NCI-H1092 (cell line): ENCODE measurements around the gene IZUMO1.
A peak's percentile ranks its signal among the peaks of the same experiment; 100 is the strongest.
"Not testable (repeated sequence)": the region's sequence is repeated elsewhere in the genome, so short reads cannot be mapped to it uniquely, and the experiment has no call there.

Experiments used
- DNase-seq: peaks from one replicate; lab custom pipeline; 2025; lab: John Stamatoyannopoulos, UW

The IZUMO1 gene

DNA sequence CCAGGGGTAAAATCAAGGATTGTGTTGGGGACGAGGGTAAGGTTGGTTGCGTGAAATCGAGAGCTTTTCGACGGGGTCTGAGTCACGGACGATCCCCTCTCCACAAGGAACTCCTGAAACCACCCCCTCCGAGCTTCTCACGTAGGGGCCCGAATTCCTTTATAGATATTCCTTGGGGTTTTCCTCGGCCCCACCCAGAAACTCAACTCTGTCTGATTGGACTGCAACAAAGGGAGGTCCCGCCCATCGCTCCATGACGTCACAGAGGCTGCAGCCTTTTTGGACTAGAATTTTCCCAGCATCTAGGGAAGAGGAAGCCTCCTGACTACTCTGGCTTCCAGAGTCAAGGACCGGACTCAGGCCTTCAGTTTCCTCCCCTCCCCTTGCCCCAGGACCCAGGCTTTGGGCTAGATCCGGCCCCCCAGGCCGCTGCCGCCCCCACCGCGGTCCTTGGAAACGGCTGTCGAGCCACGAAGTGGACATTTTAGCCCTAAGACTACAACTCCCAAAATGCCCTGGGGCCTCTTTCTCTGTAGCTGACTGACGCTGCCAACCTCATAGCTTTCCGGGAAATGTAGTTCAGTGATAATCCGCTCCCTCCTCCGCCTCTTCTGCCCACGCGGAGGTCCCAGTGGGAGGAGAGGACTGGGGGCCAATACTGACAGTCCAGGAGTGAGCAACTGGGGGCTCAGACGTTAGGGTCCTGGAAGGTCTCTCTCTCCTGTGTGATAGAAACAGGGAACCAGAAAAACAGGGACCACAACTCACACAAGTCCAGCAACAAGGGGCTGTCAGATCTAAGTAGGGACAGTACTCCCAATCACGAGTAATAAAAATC lies at the start of gene IZUMO1:
TSS of gene IZUMO1 (minus strand) at position 172 of the 838 bp plus-strand sequence. CDS start 1,050 bp downstream, outside the sequence.
- no peak for DNase-seq

- no peak for DNase-seq
Measured at GRCh38 chr19:48795685-48796070, 49.0 kb upstream of the IZUMO1 start.

DNA sequence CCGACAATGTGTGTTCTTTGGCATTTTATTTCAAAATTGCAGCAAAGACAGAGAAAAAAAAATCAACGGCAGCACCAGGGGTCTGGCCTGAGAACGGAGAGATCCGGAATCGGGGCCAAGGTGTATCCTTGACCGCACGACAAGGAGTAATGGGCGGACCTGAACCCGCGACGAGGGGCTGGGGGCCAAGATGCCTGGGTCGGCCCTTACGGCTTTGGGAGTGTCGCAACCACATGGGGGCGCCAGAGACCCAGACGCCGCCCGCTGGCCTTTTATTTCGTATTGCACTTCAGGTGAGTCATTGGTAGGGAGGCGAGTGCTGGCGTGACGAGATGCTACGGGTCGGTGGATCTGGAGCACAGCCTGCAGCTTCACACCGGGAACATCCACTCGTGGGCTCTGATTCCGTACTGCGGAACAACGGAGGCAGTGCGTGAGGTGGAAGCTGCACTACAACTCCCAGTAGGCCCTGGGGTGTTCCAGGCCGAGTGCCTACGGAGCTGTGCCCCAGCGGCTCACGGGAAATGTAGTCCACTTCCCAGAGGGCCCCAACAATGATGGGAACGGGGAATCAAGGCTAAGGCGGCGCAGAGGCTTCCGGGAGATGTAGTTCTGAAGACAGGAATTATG lies 48.5 kb upstream of the IZUMO1 start:
- peak; percentile 80 for DNase-seq

GRCh38 chr19:48794291-48794690 lies 47.6 kb upstream of the IZUMO1 start:
- DNase-seq, result no peak

DNA sequence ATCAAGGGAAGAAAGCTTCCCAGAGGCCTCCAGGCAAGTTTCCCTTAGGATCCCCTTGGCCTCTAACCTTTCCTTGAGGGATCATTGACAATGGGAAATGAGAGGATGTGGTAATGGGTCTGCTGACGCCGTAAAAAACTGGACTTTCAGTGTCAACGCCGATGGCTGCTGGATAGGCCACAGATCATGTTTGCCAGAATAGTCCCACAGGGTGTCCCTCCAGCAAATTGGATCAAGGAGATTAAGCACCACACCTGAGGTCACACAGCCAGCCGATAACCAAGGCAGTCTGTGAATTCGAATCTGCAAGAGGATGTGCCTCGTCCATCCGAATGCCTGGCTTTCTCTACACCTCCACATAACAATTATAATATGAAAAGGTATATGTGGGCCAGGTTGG lies 46.6 kb upstream of the IZUMO1 start:
- DNase-seq, result no peak

- DNase-seq, result not testable (repeated sequence)
Measured at GRCh38 chr19:48787331-48787730, 40.6 kb upstream of the IZUMO1 start.

GRCh38 chr19:48786422-48786821 lies 39.7 kb upstream of the IZUMO1 start:
- not testable (repeated sequence) for DNase-seq

- DNase-seq, result no peak
Measured at GRCh38 chr19:48784527-48784926, 37.8 kb upstream of the IZUMO1 start.

DNA sequence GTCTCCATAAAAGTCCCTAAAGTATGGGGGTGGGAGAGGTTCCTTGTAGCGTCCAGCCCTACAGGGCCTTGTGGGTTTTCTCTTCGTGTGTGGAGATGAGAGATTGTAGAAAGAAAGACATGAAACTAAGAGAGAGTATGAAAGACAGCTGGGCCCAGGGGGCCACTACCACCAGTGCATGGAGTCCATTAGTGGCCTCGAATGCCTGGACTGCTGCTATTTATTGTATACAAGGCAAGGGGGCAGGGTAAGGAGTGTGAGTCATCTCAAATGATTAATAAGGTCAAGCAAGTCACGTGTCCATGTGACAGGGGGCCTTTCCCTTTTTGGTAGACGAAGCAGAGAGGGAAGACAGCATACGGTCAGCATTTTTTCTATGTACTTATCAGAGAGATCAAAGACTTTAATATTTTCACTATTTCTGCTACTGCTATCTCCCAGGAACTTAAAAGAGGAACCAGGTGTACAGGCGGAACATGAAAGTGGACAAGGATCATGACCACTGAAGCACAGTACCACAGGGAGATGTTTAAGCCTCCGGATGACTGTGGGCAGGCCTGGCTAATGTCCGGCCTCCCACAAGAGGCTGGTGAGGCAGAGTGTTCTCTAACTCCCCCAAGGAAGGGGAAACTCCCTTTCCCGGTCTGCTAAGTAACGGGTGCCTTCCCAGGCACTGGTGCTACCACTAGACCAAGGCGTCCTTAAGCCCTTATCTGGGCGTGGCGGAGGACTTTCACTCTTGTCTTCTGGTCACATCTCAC lies 34.1 kb upstream of the IZUMO1 start:
- no peak for DNase-seq

GRCh38 chr19:48779636-48780035 lies 32.9 kb upstream of the IZUMO1 start:
- DNase-seq, result no peak

- DNase-seq, result no peak
Measured at GRCh38 chr19:48777720-48778119, 31.0 kb upstream of the IZUMO1 start.

- DNase-seq, result no peak
Measured at GRCh38 chr19:48777139-48777538, 30.4 kb upstream of the IZUMO1 start.

DNA sequence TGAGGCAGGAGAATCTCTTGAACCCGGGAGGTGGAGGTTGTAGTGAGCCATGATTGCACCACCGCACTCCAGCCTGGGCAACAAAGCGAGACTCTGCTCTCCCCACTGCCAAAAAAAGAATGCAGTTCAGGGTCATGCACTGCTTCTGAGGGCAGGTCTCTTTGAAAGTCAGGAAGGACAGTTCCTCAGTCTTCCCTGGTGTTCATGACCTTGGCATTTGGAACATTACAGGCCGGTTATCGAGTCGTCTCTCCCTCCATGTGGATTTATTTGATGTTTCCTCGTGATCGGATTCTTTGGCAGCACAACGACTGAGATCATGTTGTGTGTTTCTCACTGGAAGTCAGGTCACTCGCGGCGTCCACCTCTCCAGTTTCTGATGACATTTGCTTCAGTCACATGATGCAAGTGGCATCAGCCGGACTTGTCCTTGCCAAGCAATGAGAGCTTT lies 25.8 kb upstream of the IZUMO1 start:
- no peak for DNase-seq

DNA sequence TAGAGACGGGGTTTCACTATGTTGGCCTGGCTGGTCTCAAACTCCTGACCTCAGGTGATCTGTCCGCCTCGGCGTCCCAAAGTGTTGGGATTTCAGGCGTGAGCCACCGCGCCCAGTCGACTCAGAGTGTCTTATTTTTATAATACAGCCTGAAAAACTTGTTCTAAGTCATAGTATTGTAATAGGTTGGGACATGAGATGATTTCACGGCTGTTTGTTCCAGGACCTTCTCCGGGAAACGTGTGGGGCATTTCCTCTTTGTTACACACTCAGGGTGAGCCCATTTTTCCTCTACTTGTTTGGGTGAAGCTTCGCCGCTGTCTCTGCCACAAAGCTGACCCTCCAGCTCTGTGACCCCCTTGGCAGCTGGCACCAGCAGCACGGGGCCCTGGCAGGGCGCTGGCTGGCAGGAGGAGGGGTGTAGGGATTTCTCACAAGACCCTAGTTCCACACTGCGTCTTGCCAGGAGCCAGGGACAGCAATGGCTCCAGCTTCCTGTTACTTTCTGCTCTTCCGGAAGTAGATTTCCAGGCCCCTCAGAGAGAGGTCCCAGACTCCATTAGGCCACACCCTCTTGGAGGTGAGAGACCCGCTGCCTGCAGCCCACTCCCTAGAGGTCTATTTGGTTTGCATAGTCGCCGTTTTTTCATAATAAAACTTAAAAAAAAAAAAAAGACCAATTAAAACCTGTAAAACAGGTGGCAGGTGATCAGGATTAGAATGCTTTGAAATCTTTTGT lies 24.2 kb upstream of the IZUMO1 start:
- DNase-seq, result no peak

DNA sequence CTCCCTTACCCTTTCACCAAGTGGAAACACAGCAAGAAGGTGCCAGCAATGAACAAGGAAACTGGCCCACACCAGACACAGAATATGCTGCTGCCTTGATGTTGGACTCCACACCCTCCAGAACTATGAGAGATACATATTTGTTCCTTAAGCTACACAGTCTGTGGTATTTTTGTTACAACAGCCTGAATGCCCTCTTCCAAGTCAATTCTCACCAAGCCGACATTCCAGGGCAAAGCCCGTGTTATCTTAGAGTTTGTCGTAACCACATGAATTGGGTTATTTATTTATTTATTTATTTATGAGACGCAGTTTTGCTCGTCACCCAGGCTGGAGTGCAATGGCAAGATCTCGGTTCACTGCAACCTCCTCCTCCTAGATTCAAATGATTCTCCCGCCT lies 23.6 kb upstream of the IZUMO1 start:
- DNase-seq, result no peak

GRCh38 chr19:48768994-48769713 lies 22.4 kb upstream of the IZUMO1 start:
- no peak for DNase-seq

DNA sequence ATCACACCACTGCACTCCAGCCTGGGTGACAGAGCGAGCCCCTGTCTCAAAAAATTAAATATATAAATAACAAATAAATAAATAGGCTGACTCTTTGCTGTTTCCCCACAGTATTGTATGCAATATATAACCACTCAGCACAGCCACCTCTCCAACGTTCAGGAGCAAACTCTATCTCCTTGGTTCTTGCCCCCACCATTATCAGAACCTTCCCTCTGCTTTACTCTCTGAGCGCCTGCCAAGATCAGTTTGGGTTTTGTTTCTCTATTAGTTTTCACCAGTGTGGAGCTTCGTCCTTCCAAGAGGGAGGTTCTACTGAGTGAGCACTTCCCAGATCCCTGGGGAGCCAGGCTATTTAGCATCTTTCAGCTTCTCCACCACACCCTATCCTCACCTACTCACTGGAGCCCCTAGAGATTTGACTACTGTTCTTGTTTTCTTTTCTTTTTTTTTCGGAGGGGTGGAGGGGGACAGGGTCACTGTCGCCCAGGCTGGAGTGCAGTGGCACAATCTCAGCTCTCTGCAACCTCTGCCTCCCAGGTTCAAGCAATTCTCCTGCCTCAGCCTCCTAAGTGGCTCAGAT lies 21.6 kb upstream of the IZUMO1 start:
- DNase-seq, result not testable (repeated sequence)

- DNase-seq, result not testable (repeated sequence)
Measured at GRCh38 chr19:48765816-48766215, 19.1 kb upstream of the IZUMO1 start.

- no peak for DNase-seq
Measured at GRCh38 chr19:48760504-48761205, 13.9 kb upstream of the IZUMO1 start.

- no peak for DNase-seq
Measured at GRCh38 chr19:48757741-48758144, 11.0 kb upstream of the IZUMO1 start.
